ENCODE measurements around the gene RGMB.

The RGMB gene

GRCh38 chr5:98786191-98786853 is 12.9 kb downstream of the RGMB start:
- peak; percentile 21 for DNase-seq

DNA sequence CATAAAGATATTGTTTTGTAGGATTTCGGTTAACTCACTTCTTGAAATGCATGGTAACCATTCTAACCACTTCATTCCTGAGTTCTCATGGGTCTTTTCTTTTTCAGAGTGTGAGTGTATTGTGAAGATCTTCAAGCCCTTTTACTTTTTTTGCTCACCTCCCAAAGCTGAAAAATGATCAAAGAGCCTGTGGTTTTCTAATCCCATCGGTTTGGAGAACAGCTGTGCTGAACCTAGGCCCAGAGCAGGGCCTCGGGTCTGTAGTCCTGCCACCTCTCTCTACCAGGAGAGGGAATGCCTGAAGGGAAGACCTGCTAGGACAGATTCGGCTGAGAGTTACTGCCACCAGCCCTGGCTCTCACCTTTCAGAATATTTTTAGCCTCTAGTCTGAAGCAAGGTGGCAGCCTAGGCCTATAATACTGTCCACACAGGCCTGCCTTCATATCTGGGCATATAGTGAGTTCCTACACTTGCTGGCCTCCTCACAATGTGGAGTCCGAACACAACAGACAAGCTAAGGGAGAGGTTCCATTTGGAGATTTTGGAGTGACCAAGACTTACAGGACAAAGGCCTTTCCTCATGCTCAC is 13.8 kb downstream of the RGMB start:
- DNase-seq: peak; percentile 18

DNA sequence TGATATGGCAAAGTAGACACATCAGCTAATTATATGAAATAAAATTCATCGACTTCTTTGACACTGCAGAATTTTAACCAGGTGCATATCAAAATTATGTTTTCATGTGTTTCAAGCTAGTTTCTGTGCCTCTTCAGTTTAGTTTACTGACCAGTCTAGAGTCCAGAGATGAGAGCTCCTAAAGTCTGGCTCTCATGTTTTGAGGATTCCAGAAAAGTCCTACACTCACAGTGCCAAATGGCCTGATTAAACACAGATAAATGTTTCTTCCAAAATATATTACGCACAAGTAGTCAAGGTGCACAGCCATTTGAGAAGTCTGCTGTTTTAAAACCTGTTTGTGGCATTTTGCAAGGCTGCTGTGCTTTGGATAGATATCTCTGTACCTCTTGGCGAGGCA is 15.6 kb downstream of the RGMB start:
- DNase-seq: peak; percentile 7

GRCh38 chr5:98791001-98791519 is 17.6 kb downstream of the RGMB start:
- DNase-seq: peak; percentile 11

GRCh38 chr5:98791898-98792580 is 18.6 kb downstream of the RGMB start:
- peak; percentile 28 for DNase-seq

- DNase-seq: peak; percentile 1
These were observed 19.8 kb downstream of the RGMB start for GRCh38 chr5:98793223-98793622.

DNA sequence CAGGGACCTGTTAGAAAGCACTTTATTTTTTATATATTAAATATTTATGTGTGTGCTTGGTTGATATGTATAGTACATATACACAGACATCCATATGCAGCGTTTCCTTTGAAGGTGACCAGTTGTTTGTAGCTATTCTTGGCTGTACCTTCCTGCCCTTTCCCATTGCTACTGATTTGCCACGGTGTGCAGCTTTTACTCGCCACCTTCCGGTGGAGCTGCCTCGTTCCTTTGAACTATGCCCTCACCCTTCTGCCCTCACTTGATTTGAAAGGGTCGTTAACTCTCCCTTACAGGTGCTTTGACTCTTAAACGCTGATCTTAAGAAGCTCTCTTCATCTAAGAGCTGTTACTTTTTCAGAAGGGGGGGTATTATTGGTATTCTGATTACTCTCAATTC is 20.5 kb downstream of the RGMB start:
- no peak for DNase-seq

- peak; percentile 28 for DNase-seq
These were observed 21.1 kb downstream of the RGMB start for GRCh38 chr5:98794414-98795080.

GRCh38 chr5:98795243-98795642 is 21.8 kb downstream of the RGMB start:
- peak; percentile 14 for DNase-seq

GRCh38 chr5:98796197-98796972 is 22.9 kb downstream of the RGMB start:
- DNase-seq: peak; percentile 76

- DNase-seq: peak; percentile 23
These were observed 24.9 kb downstream of the RGMB start for GRCh38 chr5:98798371-98798770.

- DNase-seq: peak; percentile 28
These were observed 25.4 kb downstream of the RGMB start for GRCh38 chr5:98798847-98799246.

- no peak for DNase-seq
These were observed 30.6 kb downstream of the RGMB start for GRCh38 chr5:98804066-98804465.

GRCh38 chr5:98805070-98805469 is 31.6 kb downstream of the RGMB start:
- DNase-seq: no peak

- DNase-seq: no peak
These were observed 34.3 kb downstream of the RGMB start for GRCh38 chr5:98807806-98808205.

DNA sequence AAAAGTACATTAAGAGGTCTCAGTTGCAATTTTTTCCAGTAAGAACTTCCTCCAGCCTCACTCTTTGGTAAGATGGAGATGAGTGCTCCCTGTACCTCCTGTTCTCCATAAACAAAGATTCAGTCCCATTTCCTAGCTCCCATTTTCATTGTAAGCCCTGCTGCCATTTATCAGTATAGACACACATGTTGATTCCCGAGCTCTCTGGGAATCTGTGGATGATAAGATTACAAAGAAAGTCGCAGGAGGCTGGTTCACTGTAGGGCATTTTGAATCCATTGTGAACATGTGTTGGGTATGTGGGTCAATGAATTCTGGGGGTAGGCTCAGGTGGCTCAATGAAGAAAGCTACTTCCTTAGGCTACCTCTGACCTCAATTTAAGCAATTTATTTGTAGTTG is 36.7 kb downstream of the RGMB start:
- no peak for DNase-seq

- DNase-seq: peak; percentile 23
These were observed 40.3 kb downstream of the RGMB start for GRCh38 chr5:98813755-98814154.

DNA sequence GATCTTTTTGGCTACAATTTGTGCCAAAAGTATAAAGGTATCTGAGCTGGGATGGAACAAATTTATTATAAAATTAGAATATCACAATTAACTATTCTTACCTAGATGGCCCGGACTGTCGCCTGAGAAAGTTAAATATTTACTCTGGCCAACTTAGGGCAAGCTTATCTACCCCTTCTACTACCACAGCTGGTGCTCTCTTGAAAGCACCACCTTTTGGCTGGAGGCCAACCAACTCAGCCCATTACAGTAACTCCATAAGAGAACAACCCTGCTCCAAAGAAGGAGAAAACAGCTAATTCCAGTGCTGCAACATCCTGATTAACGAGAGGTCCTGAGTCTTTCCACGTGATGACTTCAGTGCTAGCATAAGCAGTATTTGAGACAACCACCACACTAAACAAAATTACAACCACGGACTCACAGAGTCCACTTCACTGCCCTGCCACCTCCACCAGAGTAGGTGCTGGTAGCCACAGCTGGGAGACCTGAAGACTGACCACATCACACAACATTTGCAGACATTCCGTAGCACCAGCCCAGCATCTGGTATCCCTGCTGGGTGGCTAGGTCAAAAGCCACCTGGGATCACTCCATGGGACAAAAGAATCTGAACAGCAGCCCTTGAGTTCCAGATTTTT is 43.2 kb downstream of the RGMB start:
- DNase-seq: no peak

- no peak for DNase-seq
These were observed 52.3 kb downstream of the RGMB start for GRCh38 chr5:98825582-98826375.

- DNase-seq: peak; percentile 58
These were observed 53.7 kb downstream of the RGMB start for GRCh38 chr5:98827161-98827560.

DNA sequence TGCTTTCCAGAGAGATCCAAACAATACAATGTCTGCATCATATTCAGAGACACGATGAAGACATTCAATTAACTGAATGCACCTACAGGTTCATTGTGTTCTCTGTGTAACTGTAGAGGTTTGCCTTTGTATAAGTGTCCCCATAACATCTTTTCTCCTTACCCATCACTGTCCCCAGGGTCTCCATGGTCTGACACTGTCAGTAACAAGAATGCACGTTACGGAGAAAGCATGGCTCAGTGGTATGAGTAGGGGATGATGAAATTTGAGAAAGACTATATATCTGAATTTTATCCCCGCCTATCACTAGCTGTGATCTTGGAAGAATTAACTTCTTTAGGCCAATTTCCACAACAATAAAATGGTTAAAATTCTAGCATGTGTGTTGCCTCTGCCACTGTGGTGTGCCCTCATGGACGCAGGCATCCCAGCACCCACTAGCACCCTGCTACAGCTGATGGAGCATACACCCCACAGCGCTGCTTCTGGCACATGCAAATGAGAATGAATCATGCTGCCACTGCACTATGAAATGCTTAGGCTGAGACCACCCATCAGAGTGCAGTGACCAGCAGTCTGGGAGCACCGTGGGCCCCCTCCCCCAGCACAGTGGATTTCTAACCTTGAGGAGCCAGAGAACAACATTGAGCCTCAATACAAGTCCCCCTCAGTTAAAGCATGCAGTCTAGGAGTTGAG is 54.3 kb downstream of the RGMB start:
- DNase-seq: no peak
